Central memory CD8-positive, alpha-beta T cell (primary cell): ENCODE measurements around the gene CCT7.
"Not testable (repeated sequence)": the region's sequence is repeated elsewhere in the genome, so short reads cannot be mapped to it uniquely, and the experiment has no call there.

Experiments
- ATAC-seq: fragments of 150-1000 bp; cut with Tn5 transposase; replicated peaks from 2 replicates; pipeline ENCODE4 v1.10.0; 2022; ENCODE audit warnings: mild to moderate bottlenecking, moderate FRiP score, moderate number of reproducible peaks; ENCODE audit not compliant: poor library complexity, severe bottlenecking; ENCODE audit errors: extremely low read depth
- DNase-seq, 2 donors: peaks; one replicate each; pipeline ENCODE4 v3.0.0; 2021; ENCODE audit warnings: low spot score in 2 of 2
- H3K27ac Mint-ChIP-seq: one replicate; pipeline ENCODE4 v1.8.0; 2022; ENCODE audit warnings: low read depth, mild to moderate bottlenecking, moderate library complexity, mixed read lengths
- H3K27me3 Mint-ChIP-seq: one replicate; pipeline ENCODE4 v1.8.0; 2022; ENCODE audit warnings: mixed read lengths
- H3K36me3 Mint-ChIP-seq: one replicate; pipeline ENCODE4 v1.8.0; 2022; ENCODE audit warnings: mild to moderate bottlenecking, moderate library complexity, mixed read lengths; ENCODE audit not compliant: insufficient read depth
- H3K4me1 Mint-ChIP-seq: one replicate; pipeline ENCODE4 v1.8.0; 2022; ENCODE audit warnings: mixed read lengths
- H3K4me3 Mint-ChIP-seq: one replicate; pipeline ENCODE4 v1.8.0; 2022; ENCODE audit warnings: mild to moderate bottlenecking, moderate library complexity, mixed read lengths
- H3K9me3 Mint-ChIP-seq: one replicate; pipeline ENCODE4 v1.8.0; 2022; ENCODE audit warnings: mixed read lengths

The CCT7 gene

GRCh38 chr2:73233932-73234832 lies at the start of gene CCT7:
TSS of gene CCT7 (plus strand) at chr2:73234308. CDS start at chr2:73234379, 71 bp downstream.
- Mint-ChIP-seq H3K9me3 (no peaks in the 10 kb centered on the region), H3K27me3 (no peaks in the 10 kb centered on the region), H3K4me1 (peaks cover 34% of the 10 kb centered on the region), H3K27ac (peak within 1 kb of the TSS; percentile 96), H3K4me3 (peak within 1 kb of the TSS; percentile 97), H3K36me3 (peaks cover 18% of the 10 kb centered on the region)
- peak; percentile 73 to 83 for DNase-seq
- ATAC-seq, result peak; percentile 72

- no peak overlapping the region for H3K27ac Mint-ChIP-seq
- ATAC-seq, result no peak
- no peaks in the 10 kb centered on the region for H3K36me3 Mint-ChIP-seq
- peaks cover 46% of the 10 kb centered on the region for H3K27me3 Mint-ChIP-seq
- no peaks in the 10 kb centered on the region for H3K9me3 Mint-ChIP-seq
- no peak for DNase-seq
- H3K4me1 Mint-ChIP-seq, result no peaks in the 10 kb centered on the region
- no peak overlapping the region for H3K4me3 Mint-ChIP-seq
Measured at GRCh38 chr2:73185965-73186364, 48.1 kb upstream of the CCT7 start.

- no peaks in the 10 kb centered on the region for H3K36me3 Mint-ChIP-seq
- ATAC-seq, result no peak
Measured at GRCh38 chr2:73187549-73187948, 46.6 kb upstream of the CCT7 start.

GRCh38 chr2:73197579-73197978 lies 36.5 kb upstream of the CCT7 start:
- no peaks in the 10 kb centered on the region for H3K36me3 Mint-ChIP-seq
- no peaks in the 10 kb centered on the region for H3K9me3 Mint-ChIP-seq
- no peak overlapping the region for H3K27ac Mint-ChIP-seq
- ATAC-seq (no peak), DNase-seq (no peak)
- H3K27me3 Mint-ChIP-seq, result peaks cover 49% of the 10 kb centered on the region
- no peak overlapping the region for H3K4me3 Mint-ChIP-seq
- no peaks in the 10 kb centered on the region for H3K4me1 Mint-ChIP-seq

More at GRCh38 chr2:73187549-73187948, 46.6 kb upstream of the CCT7 start:
- Mint-ChIP-seq H3K4me1 (no peaks in the 10 kb centered on the region), H3K9me3 (no peaks in the 10 kb centered on the region), H3K27me3 (peaks cover 36% of the 10 kb centered on the region), H3K27ac (no peak overlapping the region), H3K4me3 (no peak overlapping the region)
- DNase-seq, result no peak

DNA sequence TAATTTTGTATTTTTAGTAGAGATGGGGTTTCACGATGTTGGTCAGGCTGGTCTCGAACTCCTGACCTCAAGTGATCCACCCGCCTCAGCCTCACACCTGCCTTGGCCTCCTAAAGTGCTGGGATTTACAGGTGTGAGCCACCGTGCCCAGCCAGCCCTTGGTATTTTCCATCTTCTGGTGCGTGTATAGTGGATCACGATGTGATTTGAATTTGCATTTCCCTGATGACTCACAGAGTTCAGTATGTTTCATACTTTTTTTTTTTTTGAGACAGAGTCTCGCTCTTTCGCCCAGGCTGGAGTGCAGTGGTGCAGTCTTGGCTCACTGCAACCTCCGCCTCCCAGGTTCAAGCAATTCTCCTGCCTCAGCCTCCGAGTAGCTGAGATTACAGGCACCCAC lies 33.8 kb upstream of the CCT7 start:
- not testable (repeated sequence) for H3K4me3 Mint-ChIP-seq, DNase-seq, H3K27ac Mint-ChIP-seq, H3K9me3 Mint-ChIP-seq, H3K36me3 Mint-ChIP-seq, H3K4me1 Mint-ChIP-seq, ATAC-seq
- H3K27me3 Mint-ChIP-seq, result peaks cover 72% of the 10 kb centered on the region

DNA sequence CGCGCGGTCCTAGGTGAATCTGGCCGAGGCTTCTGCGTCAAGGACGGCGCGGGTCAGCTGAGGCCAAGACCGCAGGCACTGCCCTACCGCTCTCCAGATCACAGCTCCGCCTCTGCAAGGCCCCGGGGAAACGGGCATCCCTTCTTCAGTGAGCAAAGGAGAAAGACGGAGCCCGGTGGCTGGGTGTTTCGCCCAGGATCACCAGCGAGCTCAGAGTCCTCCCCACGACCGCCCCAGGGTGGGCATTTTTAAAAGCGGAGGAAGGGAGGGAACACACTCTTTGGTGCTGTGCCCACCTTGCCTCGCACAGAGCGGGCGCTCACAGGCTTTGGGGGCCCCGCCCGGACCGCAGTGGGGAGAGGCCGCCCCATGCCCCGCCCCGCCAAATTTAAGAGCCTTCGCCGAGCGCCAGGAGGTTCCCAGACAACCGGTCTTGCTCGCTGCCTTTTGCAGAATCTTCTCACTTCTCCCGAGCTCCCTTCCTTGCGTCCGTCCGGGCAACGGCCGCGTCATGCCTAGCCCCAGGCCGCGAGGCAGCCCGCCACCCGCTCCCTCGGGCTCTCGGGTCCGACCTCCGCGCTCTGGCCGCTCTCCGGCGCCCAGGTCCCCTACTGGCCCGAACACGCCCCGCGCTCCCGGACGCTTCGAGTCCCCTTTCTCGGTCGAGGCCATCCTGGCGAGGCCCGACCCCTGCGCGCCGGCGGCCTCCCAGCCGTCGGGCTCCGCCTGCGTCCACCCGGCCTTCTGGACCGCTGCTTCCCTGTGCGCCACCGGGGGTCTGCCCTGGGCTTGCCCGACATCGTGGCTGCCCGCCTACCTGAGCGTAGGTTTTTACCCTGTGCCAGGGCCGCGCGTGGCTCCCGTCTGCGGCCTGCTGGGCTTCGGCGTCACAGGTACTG lies 31.7 kb upstream of the CCT7 start, which contains the start of gene NOTO:
Gene NOTO (plus strand): TSS at position 419 of the 899 bp plus-strand sequence. CDS start 93 bp downstream, at position 512.
- Mint-ChIP-seq H3K36me3 (no peaks in the 10 kb centered on the region), H3K4me1 (no peaks in the 10 kb centered on the region), H3K9me3 (no peaks in the 10 kb centered on the region), H3K4me3 (peak within 1 kb of the TSS; percentile 31), H3K27ac (no peak within 1 kb of the TSS), H3K27me3 (peaks cover 78% of the 10 kb centered on the region)
- ATAC-seq, result no peak
- DNase-seq, result no peak

DNA sequence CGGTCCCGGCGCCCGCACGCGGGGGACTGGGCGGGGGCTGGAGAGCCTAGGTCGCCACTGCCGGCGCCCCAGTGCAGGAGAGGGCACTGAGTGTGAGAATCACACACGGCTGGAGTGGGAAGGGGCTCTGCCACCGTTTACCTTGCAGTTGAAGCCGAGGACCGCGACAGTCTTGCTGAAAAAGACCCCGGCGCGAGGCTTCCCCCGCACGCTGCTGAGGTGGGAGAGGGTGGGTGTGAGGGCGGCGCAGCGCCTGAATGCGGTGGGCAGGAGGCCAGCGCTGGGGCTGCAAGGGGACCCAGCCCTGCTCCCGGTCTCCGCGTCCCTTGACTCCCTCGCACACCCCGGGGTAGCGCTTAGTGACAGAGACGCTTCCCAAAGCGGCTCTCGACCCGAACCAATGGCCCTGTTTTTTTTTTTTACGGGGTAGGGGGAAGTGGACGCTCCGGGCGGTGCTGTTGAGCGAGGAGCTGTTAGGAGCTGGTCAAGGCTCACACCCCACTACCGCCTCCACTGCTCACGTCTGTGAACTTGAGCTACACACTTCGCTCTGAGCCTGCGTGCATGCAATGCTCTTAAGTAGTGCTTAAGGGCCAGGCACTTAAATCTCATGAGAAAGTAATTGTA lies 30.9 kb upstream of the CCT7 start:
- ATAC-seq, result no peak
- no peaks in the 10 kb centered on the region for H3K36me3 Mint-ChIP-seq

GRCh38 chr2:73205611-73206010 lies 28.5 kb upstream of the CCT7 start:
- Mint-ChIP-seq H3K27me3 (peaks cover 63% of the 10 kb centered on the region), H3K36me3 (no peaks in the 10 kb centered on the region), H3K9me3 (no peaks in the 10 kb centered on the region), H3K4me3 (no peak overlapping the region), H3K4me1 (no peaks in the 10 kb centered on the region), H3K27ac (no peak overlapping the region)
- DNase-seq (no peak), ATAC-seq (no peak)

More for the DNA sequence above, 30.9 kb upstream of the CCT7 start:
- no peak overlapping the region for H3K27ac Mint-ChIP-seq
- DNase-seq, result no peak
- H3K27me3 Mint-ChIP-seq, result peaks cover 78% of the 10 kb centered on the region
- no peaks in the 10 kb centered on the region for H3K9me3 Mint-ChIP-seq
- no peaks in the 10 kb centered on the region for H3K4me1 Mint-ChIP-seq
- H3K4me3 Mint-ChIP-seq, result peak overlapping the region; percentile 31

DNA sequence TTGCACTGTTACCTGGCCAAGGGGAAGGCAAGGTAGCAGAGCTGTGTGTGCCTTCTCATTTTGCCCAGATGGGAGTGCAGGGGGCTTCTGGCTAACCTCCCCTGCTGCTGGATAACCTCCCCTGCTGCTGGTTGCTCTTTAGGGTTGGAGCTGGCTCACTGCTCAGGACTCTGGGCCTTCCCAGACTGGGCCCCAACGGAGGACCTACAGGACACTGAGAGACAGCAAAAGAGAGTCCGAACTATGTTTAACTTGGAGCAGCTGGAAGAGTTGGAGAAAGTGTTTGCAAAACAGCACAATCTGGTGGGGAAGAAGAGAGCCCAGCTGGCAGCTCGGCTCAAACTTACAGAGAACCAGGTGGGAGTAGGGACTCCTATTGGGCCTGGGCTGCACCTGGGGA lies 25.9 kb upstream of the CCT7 start:
- Mint-ChIP-seq H3K9me3 (no peaks in the 10 kb centered on the region), H3K36me3 (no peaks in the 10 kb centered on the region), H3K27me3 (peaks cover 47% of the 10 kb centered on the region), H3K27ac (no peak overlapping the region), H3K4me3 (no peak overlapping the region), H3K4me1 (peaks cover 3% of the 10 kb centered on the region)
- DNase-seq (no peak), ATAC-seq (no peak)

DNA sequence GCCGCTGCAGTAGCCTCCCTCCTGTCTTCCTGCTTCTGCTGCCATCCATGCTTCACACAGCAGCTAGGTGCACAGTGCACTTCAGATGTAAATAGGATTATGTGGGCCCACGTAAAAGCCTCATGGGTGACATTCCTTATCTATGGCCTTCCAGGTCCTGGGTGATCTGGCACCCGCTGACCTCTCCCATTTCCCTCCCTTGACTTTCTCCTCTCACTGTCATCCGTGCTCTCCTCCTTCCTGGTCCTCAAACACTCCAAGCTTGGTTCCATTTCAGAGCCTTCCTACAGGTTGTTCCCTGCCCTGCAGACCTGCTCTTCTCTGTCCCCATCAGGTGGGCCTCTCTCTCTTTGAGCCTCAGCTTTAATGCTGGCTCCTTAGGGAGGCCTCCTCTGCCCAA lies 24.1 kb upstream of the CCT7 start:
- H3K4me1 Mint-ChIP-seq, result peaks cover 21% of the 10 kb centered on the region
- H3K9me3 Mint-ChIP-seq, result no peaks in the 10 kb centered on the region
- H3K4me3 Mint-ChIP-seq, result no peak overlapping the region
- H3K36me3 Mint-ChIP-seq, result peaks cover 2% of the 10 kb centered on the region
- no peak overlapping the region for H3K27ac Mint-ChIP-seq
- ATAC-seq, result no peak
- peaks cover 29% of the 10 kb centered on the region for H3K27me3 Mint-ChIP-seq
- no peak for DNase-seq

GRCh38 chr2:73210696-73211095 lies 23.4 kb upstream of the CCT7 start:
- Mint-ChIP-seq H3K4me3 (no peak overlapping the region), H3K4me1 (peaks cover 27% of the 10 kb centered on the region), H3K9me3 (no peaks in the 10 kb centered on the region), H3K27me3 (peaks cover 22% of the 10 kb centered on the region), H3K27ac (no peak overlapping the region), H3K36me3 (peaks cover 2% of the 10 kb centered on the region)
- ATAC-seq (no peak), DNase-seq (no peak)

GRCh38 chr2:73212098-73212447 lies 22.0 kb upstream of the CCT7 start:
- Mint-ChIP-seq H3K4me3 (no peak overlapping the region), H3K27ac (no peak overlapping the region), H3K27me3 (peaks cover 13% of the 10 kb centered on the region), H3K36me3 (peaks cover 2% of the 10 kb centered on the region), H3K4me1 (peaks cover 29% of the 10 kb centered on the region), H3K9me3 (no peaks in the 10 kb centered on the region)
- DNase-seq, result no peak
- ATAC-seq, result no peak
